OCI-M1 (cell line): ENCODE data around the gene SSRP1.
"Not testable (repeated sequence)": the region's sequence is repeated elsewhere in the genome, so short reads cannot be mapped to it uniquely, and the experiment has no call there.

Experiments used
- DNase-seq: peaks from one replicate; lab custom pipeline; 2025; lab: John Stamatoyannopoulos, UW

SSRP1 gene

GRCh38 chr11:57335343-57336110 is at the start of gene SSRP1:
TSS of gene SSRP1 (minus strand) at chr11:57335892. CDS start at chr11:57335121, 771 bp downstream.
- peak; percentile 93 for DNase-seq

GRCh38 chr11:57380975-57381374 is 45.3 kb upstream of the SSRP1 start, which contains the start of gene PRG3:
TSS of gene PRG3 (minus strand) at chr11:57381150. CDS start at chr11:57380708, 442 bp downstream.
- DNase-seq = no peak

GRCh38 chr11:57379732-57380131 is 44.0 kb upstream of the SSRP1 start:
- DNase-seq = peak; percentile 20

- no peak for DNase-seq
Measured at GRCh38 chr11:57378186-57378585, 42.5 kb upstream of the SSRP1 start.

- DNase-seq = no peak
Measured at GRCh38 chr11:57377107-57377506, 41.4 kb upstream of the SSRP1 start.

GRCh38 chr11:57376095-57377090 is 40.7 kb upstream of the SSRP1 start:
- no peak for DNase-seq

GRCh38 chr11:57375490-57375889 is 39.8 kb upstream of the SSRP1 start:
- DNase-seq = no peak

GRCh38 chr11:57374966-57375365 is 39.3 kb upstream of the SSRP1 start:
- no peak for DNase-seq

GRCh38 chr11:57373146-57373545 is 37.5 kb upstream of the SSRP1 start:
- DNase-seq = peak; percentile 14

- no peak for DNase-seq
Measured at GRCh38 chr11:57370941-57371340, 35.2 kb upstream of the SSRP1 start.

GRCh38 chr11:57370251-57370650 is 34.6 kb upstream of the SSRP1 start:
- no peak for DNase-seq

- no peak for DNase-seq
Measured at GRCh38 chr11:57368845-57369232, 33.1 kb upstream of the SSRP1 start.

- DNase-seq = no peak
Measured at GRCh38 chr11:57368106-57368844, 32.6 kb upstream of the SSRP1 start.

GRCh38 chr11:57364851-57365660 is 29.4 kb upstream of the SSRP1 start:
- no peak for DNase-seq

- DNase-seq = peak; percentile 43
Measured at GRCh38 chr11:57363131-57364080, 27.7 kb upstream of the SSRP1 start.

GRCh38 chr11:57361926-57362325 is 26.2 kb upstream of the SSRP1 start:
- DNase-seq = no peak

- DNase-seq = not testable (repeated sequence)
Measured at GRCh38 chr11:57361420-57361819, 25.7 kb upstream of the SSRP1 start.

GRCh38 chr11:57360991-57361390 is 25.3 kb upstream of the SSRP1 start:
- no peak for DNase-seq

- DNase-seq = no peak
Measured at GRCh38 chr11:57359896-57360690, 24.4 kb upstream of the SSRP1 start.
